NB4 (cell line): Measurements from ENCODE around the gene KRTCAP2.

Experiments
- MYC ChIP-seq: IDR thresholded peaks from 2 replicates; pipeline ENCODE4 v1.6.1; 2011; ENCODE audit warnings: low read depth, low read length
- POLR2A ChIP-seq: IDR thresholded peaks from 2 replicates; pipeline ENCODE4 v1.6.1; 2011; ENCODE audit warnings: mild to moderate bottlenecking; ENCODE audit not compliant: insufficient read length; ENCODE audit errors: extremely low read depth
- TF ChIP-seq, protein P1 (sequence below): IDR thresholded peaks from one replicate; pipeline ENCODE4 v1.5.1; 2012; ENCODE audit warnings: low read depth, low read length
- TF ChIP-seq, protein P2 (sequence below): IDR thresholded peaks from 2 replicates; pipeline ENCODE4 v1.6.1; 2011; ENCODE audit warnings: low read depth, low read length

DNA sequence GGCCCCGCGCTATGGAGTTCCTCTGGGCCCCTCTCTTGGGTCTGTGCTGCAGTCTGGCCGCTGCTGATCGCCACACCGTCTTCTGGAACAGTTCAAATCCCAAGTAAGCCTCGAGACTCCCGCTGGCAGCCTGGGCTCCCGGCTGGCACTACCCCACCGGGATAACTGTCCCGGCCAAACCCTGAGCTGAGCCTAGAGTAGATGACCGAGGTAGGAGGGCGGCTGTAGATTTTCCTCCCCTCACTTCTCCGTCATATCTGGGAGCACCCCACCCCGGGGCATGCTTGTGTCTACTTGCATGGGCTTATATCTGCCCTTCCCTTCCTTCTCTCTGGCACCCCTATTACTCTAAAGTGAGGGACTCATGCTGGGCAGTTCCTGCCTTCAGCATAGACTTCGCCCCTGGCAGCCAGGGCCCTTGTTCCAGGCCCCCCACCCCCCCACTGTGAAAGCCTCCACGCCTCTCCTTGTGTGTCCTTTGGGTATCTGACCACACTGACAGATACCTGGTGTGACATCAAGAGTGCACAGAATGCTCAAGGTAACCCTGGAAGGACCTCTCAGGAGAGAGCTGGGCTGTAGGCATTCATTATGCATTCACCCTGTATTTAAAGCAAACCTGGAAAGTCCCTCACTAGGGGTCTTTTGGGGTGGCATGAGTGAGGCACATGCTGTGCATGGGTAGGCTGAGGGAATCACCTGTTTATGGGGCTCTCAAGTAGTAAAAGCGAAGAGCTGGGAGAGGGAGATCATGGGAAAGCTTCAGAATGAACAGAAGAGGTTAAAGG lies 44.9 kb downstream of the KRTCAP2 start:
- TF ChIP-seq, protein P1, sequence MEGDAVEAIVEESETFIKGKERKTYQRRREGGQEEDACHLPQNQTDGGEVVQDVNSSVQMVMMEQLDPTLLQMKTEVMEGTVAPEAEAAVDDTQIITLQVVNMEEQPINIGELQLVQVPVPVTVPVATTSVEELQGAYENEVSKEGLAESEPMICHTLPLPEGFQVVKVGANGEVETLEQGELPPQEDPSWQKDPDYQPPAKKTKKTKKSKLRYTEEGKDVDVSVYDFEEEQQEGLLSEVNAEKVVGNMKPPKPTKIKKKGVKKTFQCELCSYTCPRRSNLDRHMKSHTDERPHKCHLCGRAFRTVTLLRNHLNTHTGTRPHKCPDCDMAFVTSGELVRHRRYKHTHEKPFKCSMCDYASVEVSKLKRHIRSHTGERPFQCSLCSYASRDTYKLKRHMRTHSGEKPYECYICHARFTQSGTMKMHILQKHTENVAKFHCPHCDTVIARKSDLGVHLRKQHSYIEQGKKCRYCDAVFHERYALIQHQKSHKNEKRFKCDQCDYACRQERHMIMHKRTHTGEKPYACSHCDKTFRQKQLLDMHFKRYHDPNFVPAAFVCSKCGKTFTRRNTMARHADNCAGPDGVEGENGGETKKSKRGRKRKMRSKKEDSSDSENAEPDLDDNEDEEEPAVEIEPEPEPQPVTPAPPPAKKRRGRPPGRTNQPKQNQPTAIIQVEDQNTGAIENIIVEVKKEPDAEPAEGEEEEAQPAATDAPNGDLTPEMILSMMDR, result no peak
- TF ChIP-seq MYC, result no peak
- no peak for TF ChIP-seq POLR2A
- TF ChIP-seq, protein P2, sequence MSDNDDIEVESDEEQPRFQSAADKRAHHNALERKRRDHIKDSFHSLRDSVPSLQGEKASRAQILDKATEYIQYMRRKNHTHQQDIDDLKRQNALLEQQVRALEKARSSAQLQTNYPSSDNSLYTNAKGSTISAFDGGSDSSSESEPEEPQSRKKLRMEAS, result no peak
